ENCODE measurements around the gene XRCC2.
"Not testable (repeated sequence)": the region's sequence is repeated elsewhere in the genome, so short reads cannot be mapped to it uniquely, and the experiment has no call there.

The XRCC2 gene

DNA sequence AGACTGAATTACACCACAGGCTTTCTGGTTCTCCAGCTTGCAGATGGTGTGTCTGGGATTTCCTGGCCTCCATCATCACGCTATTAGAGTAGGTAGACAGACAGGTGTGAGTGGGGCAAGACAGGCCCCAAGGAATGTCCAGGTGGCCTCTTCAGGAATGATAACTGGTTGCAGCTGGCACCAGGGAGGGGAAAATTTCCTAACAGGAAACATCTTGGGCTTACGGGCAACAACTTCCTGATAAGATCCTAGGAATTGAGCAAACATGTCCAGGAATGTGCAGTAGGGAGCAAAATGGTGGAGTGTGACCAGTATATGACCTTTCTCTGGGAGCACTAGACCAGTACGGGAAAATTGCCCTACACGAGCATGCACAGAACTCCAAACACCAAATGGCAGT, 11.3 kb downstream of the XRCC2 start:
- DNase-seq (ENCODE audit: low read depth) = no peak

DNA sequence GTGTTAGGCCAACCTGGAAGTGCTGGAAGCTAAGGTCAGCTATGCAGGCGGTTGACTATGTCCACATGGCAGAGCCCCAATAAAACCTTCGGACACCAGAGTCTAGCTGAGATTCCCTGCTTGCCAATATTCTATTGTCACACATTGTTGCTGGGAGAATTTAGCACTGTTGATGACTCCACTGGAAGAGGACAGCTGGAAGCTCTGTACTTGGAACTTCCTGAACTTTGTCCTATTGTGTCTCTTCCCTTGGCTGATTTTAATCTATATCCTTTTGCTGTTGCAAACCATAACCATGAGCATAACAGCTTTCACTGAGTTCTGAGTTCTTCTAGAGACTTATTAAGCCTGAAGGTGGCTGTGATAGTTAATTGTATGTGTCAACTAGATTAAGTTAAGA, 12.0 kb downstream of the XRCC2 start:
- DNase-seq (ENCODE audit: low read depth) = no peak

DNA sequence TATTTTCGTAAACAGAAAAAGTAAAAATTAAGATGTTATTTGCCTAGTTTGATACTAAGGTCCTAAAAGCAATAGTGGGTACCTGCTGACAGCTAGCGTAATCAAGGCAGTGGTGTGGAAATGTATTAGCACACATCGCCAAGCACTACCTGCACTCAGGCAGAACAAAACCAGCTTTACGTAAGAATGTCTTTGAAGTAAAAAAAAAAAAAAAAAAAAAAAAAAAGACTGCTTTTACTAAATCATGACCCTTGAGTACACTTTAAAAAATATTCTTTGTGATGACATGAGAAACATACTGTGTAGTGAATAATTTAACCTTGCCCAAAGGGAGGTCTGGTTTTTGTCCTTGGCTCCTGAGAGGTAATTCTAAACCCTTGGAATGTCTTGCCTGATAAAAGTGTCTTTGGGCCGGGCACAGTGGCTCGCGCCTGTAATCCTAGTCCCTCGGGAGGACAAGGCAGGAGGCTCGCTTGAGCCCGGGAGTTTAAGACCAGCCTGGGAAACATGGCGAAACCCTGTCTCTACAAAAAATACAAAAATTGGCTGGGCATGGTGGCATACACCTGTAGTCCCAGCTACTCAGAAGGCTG, 12.7 kb downstream of the XRCC2 start:
- no peak for DNase-seq (ENCODE audit: low read depth)

DNA sequence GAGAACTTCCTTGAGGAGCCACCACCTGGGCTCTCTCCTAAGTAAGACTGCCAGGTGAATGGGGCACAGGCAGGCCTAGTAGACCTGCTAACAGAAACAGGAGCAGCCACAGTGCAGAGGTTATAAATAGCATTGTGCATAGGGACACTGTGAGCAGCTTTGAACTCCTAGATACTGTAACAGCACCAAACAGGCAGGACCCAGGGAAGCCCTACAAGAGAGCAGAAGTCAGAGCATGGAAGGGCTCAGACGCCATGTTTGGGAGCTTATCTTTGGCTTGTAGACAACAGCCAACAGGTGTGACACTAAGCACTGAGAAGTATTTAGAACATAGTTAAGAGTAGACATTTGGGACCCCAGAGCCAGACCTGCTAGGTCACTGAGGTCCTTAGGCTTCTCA, 14.5 kb downstream of the XRCC2 start:
- DNase-seq (ENCODE audit: low read depth) = no peak

DNA sequence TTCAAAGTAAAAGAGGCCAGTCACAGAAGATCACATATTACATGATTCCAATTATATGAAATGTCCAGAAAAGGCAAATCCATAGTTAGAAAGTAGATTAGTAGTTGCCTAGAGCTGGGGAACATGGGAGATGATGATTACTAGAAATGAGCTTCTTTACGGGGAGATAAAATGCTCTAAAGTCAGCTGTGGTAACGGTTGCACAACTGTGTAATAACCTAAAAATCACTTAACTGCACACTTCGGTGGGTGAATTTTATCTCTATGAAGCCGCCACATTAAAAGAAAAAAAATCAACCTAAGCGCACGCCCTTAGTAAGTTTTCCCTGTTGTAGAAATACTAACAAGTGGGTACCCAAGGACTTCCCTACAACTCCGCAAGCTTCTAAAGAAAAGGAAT, 15.9 kb downstream of the XRCC2 start:
- DNase-seq (ENCODE audit: low read depth) = no peak

DNA sequence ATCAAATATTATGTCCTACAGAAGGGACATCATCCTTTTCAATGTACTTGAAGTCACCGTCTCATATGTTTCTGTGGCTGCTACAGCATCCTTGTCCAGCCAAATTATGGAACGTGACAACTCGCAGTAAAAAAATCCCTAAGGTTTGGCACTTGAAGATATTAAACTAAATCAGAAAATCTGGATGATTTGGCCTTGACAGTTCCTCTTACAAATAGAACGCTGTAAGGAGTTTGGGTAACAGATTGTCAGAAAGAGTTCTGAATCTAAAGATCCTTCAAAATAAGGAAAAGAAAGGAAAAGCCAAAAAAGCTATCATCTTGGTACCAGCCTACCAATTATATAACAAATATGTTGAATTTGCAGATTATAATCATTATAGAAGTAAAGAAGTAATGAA, 21.0 kb downstream of the XRCC2 start:
- DNase-seq (ENCODE audit: low read depth) = no peak

DNA sequence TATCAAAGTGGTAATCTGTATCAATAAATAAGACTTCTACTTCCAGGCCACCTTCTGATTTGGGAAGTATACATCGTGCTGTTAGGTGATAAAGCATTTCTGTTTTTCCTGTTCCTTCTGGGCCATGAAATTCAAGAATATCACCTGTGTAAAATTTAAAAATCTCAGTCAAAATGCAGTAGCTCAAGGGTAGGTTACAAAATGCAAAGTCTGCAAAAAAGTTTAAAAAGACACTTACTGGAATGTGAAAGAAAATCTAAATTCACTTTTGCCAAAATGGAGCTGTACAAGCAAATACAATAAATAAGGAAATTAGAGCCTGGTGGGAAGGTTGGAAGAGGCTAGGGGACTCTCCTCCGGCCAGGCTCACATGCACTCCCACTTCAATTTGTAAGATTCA, 26.7 kb downstream of the XRCC2 start:
- DNase-seq (ENCODE audit: low read depth) = no peak

DNA sequence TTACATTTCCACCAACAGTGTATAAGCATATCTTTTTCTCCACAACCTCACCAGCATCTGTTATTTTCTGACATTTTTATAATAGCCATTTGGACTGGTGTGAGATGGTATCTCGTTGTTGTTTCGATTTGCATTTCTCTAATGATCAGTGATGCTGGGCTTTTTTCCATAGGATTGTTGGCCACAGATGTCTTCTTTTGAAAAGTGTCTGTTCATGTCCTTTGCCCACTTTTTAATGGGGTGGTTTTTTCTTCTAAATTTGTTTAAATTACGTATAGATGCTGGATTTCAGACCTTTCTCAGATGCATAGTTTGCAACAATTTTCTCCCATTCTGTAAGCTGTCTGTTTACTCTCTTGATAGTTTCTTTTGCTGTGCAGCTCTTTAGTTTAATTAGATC, 28.9 kb downstream of the XRCC2 start:
- DNase-seq (ENCODE audit: low read depth) = no peak

DNA sequence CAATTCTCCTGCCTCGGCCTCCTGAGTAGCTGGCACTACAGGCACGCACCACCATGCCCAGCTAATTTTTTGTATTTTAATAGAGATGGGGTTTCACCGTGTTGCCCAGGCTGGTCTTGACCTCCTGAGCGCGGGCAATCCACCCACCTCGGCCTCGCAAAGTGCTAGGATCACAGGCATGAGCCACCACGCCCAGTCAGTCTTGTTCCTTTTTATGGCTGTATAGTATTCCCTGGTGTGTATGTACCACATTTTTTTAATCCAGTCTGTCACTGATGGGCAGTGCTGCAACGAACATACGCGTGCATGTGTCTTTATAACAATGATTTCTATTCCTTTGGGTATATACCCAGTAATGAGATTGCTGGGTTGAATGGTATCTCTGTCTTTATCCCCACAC, 29.4 kb downstream of the XRCC2 start:
- DNase-seq (ENCODE audit: low read depth) = not testable (repeated sequence)

DNA sequence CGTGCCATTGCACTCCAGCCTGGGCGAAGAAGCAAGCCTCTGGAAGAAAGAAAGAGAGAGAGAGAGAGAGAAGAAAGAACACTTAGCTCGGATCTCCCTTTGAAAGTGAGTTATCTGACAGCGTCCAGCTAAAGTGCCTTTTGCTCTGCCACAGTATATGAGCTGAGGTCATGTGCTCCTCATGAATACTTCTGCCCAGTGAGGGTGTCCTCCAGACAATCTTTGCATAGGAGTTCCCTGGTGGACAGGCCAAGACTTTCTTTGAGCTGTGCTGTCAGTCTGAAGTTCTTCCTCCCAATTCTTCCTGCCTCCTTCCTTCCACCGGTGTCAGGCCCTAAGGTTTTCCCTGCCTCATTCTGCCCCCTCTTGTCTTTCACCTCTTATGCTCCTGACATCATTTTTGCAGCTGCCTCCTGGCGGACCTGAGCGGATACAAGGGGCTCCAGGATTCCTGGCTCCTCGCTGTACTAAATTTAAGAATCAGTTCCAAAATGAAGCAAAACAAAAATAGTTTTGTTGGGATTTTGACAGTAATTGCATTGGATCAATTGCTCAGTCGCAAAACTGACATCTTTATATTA, 31.9 kb downstream of the XRCC2 start:
- DNase-seq (ENCODE audit: low read depth) = no peak

DNA sequence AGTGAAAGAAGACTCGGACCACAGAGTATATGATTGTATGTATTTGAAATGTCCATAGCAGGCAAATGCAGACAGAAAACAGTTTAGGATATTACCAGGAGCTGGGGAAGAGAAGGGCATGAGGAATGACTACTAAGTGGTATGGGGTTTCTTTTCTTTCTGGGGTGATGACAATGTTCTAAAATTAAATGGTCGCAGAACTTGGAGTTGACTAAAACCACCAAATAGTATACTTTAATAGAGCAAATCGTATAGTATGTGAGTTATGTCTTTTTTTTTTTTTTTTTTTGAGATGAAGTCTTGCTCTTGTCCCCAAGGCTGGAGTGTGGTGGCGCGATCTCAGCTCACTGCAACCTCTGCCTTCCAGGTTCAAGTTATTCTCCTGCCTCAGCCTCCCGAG, 34.6 kb downstream of the XRCC2 start:
- no peak for DNase-seq (ENCODE audit: low read depth)

DNA sequence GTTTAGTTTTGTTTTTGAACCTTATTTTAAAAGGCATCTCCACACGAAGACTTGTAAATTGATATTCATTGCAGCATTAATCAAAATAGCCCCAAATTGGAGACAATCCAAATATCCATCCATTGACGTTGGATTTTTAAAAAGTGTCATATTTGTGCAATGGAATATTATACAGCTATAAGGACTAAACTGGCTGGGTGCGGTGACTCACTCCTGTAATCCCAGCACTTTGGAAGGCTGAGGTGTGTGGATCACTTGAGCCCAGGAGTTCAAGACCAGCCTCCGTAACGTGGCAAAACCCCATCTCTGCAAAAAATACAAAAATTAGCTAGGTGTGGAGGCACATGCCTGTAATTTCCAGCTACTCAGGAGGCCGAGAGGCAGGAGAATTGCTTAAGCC, 35.1 kb downstream of the XRCC2 start:
- no peak for DNase-seq (ENCODE audit: low read depth)

DNA sequence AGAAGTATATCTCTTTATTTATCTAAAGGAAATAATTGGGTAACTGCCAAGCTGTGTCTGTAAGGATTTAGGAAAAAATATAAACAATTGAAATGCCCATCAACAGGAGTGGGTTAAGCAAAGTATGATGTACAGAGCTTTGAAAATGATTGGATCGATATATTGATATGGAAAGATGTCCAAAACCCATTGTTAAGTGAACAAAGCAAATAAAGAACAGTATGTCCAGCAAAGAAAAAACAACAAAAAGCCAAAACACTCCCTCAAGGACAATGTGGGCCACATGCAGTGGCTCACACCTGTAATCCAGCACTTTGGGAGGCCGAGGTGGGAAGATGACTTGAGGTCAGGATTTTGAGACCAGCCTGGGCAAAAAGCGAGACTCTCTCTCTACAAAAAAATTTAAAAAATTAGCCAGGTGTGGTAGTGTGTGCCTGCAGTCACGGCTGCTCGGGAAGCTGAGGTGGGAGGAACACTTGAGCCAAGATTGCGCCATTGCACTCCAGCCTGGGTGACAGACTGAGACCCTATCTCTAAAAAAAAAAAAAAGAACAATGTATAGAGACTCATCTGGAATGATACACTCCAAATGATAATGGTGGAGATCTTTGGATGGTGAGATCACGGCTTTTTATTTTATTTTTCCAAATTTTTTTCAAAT, 37.9 kb downstream of the XRCC2 start:
- DNase-seq (ENCODE audit: low read depth) = no peak

DNA sequence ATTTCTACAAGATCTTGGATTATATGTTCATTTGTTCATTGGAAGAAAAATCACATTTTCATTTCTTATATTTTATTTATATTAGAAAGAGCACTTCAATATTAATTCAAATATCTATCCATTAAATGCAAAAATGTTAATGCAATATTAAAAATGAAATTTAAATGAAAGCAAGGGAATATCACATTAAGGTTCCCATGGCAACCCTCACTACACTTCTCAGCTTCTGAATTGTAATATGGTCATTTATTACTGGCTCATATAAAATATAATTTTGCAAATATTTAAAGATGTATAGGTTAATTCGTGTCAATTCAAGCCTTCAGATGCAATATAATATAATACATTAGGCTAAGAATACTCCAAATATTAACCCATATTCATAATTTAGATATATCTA, 38.8 kb downstream of the XRCC2 start:
- no peak for DNase-seq (ENCODE audit: low read depth)

DNA sequence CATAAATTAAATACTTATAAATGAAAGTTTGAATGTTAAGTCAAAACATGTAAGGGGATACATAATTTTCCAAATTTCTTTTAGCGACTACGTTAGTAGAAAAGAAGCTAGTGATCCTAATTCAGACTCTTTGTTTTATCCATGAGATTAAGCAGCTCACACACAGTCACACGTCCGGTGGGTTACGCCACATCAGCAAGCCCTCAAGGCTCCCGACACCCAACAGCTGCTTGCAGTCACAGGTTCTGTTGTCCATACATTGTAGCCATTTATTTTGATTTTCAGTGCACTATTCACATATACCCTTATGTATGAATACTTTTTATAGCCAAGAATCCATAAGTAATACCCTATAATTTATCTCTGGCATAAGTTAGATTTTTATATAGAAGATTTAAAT, 39.5 kb downstream of the XRCC2 start:
- DNase-seq (ENCODE audit: low read depth) = no peak

DNA sequence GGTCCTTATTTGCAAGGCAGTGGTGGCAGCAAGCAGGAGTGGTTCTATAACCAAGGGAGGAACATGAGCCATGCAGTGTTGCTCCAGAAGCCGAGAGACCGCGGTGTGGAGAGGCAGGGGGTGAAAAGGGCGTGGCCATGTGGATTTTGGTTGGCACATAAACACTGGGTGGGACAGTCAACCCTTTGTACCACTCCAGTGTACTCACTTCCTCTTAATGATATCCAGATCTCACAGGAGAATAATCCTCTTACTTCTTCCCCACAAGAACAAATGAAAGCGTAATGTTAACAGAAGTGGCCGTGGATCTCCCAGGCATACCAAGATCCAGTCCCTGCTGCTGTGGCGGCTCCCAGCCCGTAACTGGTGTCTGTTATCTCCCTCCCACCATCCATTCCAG, 42.4 kb downstream of the XRCC2 start:
- DNase-seq (ENCODE audit: low read depth) = no peak

DNA sequence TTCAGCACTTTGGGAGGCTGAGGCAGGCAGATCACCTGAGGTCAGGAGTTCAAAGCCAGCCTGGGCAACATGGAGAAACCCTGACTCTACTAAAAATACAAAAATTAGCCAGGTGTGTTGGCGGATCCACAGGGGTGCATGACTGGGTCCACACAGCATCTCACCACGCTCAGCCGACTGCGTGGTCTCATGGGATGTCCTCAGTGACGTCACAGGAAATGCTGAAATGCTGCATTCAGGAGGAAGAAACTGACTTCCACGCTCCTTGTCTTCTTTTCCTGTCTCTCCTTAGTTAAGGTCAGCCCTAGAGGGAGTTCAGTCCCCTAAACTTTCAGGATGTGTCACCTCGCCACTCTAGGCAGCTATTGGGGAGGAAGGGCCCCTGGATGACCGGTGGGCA, 42.9 kb downstream of the XRCC2 start:
- no peak for DNase-seq (ENCODE audit: low read depth)

DNA sequence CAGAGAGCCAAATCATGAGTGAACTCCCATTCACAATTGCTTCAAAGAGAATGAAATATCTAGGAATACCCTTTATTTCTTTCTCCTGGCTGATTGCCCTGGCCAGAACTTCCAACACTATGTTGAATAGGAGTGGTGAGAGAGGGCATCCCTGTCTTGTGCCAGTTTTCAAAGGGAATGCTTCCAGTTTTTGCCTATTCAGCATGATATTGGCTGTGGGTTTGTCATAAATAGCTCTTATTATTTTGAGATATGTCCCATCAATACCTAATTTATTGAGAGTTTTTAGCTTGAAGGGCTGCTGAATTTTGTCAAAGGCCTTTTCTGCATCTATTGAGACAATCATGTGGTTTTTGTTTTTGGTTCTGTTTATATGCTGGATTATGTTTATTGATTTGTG, 47.2 kb downstream of the XRCC2 start:
- DNase-seq (ENCODE audit: low read depth) = not testable (repeated sequence)

DNA sequence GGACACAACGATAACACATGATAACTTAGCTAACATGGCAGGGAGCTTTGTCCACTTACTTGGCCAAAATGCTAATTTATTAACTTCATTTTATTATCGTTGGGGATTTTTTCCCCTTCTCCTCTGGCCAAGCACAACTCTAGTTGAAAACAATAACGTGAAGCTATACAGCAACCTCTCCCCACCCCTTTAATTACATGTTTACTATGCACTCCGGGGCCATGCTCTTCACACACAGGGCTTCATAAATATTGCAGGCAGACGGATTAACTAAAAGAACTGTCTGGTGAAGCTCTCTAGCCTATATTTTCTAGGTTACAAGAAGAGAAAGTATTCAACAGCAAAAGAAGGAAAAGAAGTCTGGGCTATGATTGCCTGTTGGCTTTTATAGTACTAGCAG, 51.7 kb downstream of the XRCC2 start:
- no peak for DNase-seq (ENCODE audit: low read depth)

DNA sequence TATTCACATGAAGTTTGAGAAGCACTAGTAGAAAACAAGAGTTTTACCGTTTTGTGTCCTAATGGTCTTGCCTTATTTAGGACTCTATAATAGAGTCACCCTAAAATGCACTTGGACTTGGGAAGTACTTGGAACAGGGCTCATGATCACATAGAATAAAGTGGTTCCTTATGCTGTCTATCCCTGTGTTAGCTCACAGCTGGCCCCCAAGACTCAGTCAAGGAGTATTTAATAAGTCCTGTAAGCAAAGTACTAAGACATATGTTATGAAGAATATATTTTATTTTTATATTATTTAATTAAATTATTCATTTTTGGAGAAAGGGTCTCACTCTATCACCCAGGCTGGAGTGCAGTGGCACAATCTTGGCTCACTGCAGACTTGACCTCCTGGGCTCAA, 54.5 kb downstream of the XRCC2 start:
- no peak for DNase-seq (ENCODE audit: low read depth)

DNA sequence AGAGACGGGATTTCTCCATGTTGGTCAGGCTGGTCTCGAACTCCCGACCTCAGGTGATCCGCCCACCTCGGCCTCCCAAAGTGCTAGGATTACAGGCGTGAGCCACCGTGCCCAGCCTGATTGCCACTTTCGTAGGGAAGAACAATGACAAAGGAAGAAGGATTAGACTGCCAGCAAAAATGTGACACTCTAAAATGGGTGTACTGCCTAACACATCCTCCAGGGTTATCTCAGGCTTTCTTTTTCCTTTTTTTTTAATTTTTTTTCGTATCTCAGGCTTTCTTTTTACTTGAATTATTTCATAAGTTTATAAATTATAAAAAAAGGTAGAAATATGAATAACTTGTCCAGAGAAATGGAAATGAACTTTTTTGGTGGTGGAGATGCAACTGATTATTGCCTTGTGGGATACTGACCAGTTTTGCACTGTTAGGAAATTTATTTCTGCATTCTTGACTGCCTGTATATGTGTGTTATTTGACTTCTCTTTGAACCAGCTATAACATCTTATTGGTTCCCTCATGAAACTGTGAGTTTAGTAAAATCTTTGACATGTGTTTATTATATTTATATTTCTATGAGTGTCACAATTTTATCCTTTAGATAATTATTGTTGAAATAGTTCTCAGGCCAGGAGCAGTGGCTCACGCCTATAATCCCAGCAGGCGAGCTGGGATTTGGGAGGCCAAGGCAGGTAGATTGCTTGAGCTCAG, 56.8 kb downstream of the XRCC2 start:
- DNase-seq (ENCODE audit: low read depth) = no peak

DNA sequence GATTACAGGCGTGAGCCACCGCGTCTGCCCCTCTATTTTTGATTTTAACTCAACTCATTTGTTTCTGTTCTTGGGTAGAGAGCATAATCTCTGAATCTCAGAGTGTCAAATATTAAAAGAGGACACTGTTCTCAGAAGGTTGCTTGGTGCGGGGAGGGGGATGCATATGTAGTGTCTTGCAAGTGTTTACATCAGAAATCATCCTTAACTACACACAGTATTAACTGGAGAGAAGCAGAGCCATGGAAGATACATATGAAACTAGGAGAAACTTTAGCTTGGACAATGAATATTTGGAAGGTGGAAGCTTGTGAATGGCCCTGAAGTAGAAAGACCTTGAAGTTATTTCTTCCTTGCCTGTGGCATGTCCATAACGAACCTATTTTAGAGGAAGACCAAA, 57.5 kb downstream of the XRCC2 start:
- no peak for DNase-seq (ENCODE audit: low read depth)

DNA sequence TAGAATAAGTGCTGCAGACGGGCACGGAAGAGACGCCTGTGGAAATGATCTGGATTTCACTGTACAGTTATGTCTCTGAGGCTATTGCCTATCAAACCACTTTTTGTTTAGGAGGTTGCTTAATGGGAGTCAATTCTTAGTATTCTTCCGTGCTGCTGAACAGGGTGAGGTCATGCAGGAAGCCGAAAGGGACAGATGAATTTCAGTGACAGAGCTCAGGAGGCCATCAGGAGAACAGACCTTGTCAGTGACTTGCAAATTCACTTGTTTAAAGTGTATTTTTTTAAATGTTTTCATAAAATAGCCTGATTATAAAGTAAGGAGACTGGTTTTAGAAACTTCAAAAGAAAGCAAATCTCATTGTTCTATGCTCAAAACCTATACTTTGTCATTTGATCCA, 58.9 kb downstream of the XRCC2 start:
- DNase-seq (ENCODE audit: low read depth) = no peak
